Tibial artery (tissue), 4 donors: ENCODE data around the gene ANGPTL8.
A peak's percentile ranks its signal among the peaks of the same experiment; 100 is the strongest.

Experiments
- DNase-seq, 2 donors: peaks; one replicate each; pipeline ENCODE4 v3.0.0-alpha.2; 2019
- H3K27ac ChIP-seq, 2 donors: fragments of 200-600 bp; sonication (generic) in 1 of 2; 1 replicate in 1 of 2; 2 replicates in 1 of 2; pipeline ENCODE4 v1.5.1; 2018 to 2019; ENCODE audit warnings: mild to moderate bottlenecking in 1 of 2
- H3K27me3 ChIP-seq, 2 donors: fragments of 200-600 bp; sonication (generic) in 1 of 2; one replicate each; pipeline versions ENCODE4 v1.5.1 to v1.6.0; 2016 to 2019
- H3K36me3 ChIP-seq, 3 donors: fragments of 200-600 bp; sonication (generic) in 2 of 3; one replicate each; pipeline ENCODE4 v1.5.1; 2016 to 2019; ENCODE audit warnings: mild to moderate bottlenecking in 2 of 3
- H3K4me1 ChIP-seq, 4 donors: fragments of 200-600 bp; sonication (generic) in 2 of 4; 1 replicate in 3 of 4; 2 replicates in 1 of 4; pipeline ENCODE4 v1.5.1; 2016 to 2019
- H3K4me3 ChIP-seq, 2 donors: fragments of 200-600 bp; sonication (generic) in 1 of 2; 1 replicate in 1 of 2; 2 replicates in 1 of 2; pipeline ENCODE4 v1.5.1; 2018 to 2019; ENCODE audit warnings: mild to moderate bottlenecking in 2 of 2
- H3K9me3 ChIP-seq, 3 donors: fragments of 200-600 bp; sonication (generic) in 1 of 3; one replicate each; pipeline ENCODE4 v1.5.1; 2016 to 2019
- intact Hi-C: fragments of 100-400 bp; cut with DNase I; formaldehyde crosslinking; loops from one replicate; pipeline ENCODE4 v1.15.0; 2023; ENCODE audit warnings: low total_unique reads
- TF ChIP-seq, protein P1 (sequence below), 2 experiments: fragments of 200-600 bp in 1 of 2; fragments of 450-650 bp in 1 of 2; IDR thresholded peaks; one replicate each; pipeline ENCODE4 v1.5.1; 2017 to 2019; ENCODE audit warnings: antibody characterized with exemption in 2 of 2, mild to moderate bottlenecking in 1 of 2, moderate library complexity in 1 of 2

ANGPTL8 gene

DNA sequence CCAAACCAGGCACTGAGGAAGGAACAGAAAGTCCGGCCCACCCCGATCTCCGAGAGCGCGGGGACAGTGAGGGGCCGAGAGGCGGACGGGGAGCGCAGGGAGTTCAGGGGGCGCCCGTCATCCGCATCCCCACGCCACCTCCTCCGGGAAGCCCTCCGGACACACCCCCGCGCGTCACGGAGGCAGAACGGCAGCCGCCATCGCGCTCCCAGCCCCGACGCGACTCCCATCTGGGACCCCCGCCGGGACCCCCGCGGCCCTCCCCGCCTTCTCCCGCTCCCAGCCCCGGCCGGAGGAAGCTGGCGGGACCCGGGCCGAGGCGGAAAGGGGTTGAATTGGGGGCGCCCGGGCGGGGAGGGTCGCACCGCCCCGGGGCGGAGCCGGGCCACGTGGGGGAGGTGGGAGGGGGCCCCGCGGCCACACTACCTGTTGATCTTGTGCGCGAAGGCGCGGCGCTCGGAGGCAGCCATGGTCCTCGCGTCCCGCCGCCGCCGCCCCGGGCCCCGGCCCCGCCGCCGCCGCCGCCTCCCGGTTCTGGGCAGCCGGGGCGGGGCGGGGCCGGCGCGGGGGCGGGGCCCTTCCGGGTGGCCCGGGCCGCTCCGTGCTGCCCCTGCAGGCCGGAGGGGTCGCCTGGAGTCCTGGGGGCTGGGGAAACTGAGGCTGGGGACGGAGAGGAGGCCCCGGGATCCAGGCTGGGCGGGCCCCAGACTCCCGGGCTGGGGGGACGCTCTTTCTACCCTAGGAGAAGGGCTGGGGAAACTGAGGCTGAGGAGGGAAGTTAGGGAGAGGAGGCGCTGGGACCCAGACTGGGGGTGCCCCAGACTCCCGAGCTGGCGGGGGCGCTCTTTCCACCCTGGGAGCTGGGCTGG is 22.8 kb downstream of the ANGPTL8 start, which contains the start of gene DOCK6:
Gene DOCK6, minus strand, starts transcription at position 554 of the 869 bp plus-strand sequence. Its CDS starts 84 bp downstream, at position 470.
- Histone ChIP-seq H3K36me3 (no peaks in the 10 kb centered on the region), H3K9me3 (no peaks in the 10 kb centered on the region), H3K27ac (peak within 1 kb of the TSS; percentile 81 to 91), H3K4me3 (peak within 1 kb of the TSS; percentile 96 to 99), H3K4me1 (peaks cover 0 to 16% (median 9%) of the 10 kb centered on the region in 4 donors), H3K27me3 (no peaks in the 10 kb centered on the region)
- DNase-seq, result no peak
- TF ChIP-seq, protein P1, sequence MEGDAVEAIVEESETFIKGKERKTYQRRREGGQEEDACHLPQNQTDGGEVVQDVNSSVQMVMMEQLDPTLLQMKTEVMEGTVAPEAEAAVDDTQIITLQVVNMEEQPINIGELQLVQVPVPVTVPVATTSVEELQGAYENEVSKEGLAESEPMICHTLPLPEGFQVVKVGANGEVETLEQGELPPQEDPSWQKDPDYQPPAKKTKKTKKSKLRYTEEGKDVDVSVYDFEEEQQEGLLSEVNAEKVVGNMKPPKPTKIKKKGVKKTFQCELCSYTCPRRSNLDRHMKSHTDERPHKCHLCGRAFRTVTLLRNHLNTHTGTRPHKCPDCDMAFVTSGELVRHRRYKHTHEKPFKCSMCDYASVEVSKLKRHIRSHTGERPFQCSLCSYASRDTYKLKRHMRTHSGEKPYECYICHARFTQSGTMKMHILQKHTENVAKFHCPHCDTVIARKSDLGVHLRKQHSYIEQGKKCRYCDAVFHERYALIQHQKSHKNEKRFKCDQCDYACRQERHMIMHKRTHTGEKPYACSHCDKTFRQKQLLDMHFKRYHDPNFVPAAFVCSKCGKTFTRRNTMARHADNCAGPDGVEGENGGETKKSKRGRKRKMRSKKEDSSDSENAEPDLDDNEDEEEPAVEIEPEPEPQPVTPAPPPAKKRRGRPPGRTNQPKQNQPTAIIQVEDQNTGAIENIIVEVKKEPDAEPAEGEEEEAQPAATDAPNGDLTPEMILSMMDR (IDR thresholded peaks at IDR 0.05), result peak; percentile 33 to 39
- intact Hi-C loops, result no loop called here

DNA sequence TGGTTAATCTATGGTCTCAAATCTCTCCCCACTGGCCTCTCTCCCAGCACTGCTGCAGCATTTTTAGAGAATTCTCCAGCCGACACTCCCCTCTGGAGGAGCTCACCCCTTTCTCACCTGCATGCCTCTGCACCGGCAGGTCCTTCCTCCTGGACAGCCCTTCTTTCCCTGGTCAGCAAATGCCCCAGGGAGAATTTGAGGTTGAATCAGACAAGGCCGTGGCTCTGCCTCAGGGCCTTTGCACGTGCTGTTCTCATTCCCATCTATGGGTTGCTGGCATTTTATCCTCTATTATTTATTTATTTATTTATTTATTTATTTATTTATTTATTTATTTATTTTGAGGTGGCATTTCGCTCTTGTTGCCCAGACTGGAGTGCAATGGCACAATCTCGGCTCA is 24.3 kb downstream of the ANGPTL8 start:
- TF ChIP-seq, protein P1 (IDR thresholded peaks at IDR 0.05), result no peak
- H3K27me3 ChIP-seq, result no peaks in the 10 kb centered on the region
- no peak overlapping the region for H3K4me3 ChIP-seq
- intact Hi-C loops, result no loop called here
- H3K27ac ChIP-seq, result no peak overlapping the region
- H3K4me1 ChIP-seq, result peaks cover 0 to 18% (median 10%) of the 10 kb centered on the region in 4 donors
- DNase-seq, result no peak
- no peaks in the 10 kb centered on the region for H3K36me3 ChIP-seq
- no peaks in the 10 kb centered on the region for H3K9me3 ChIP-seq

DNA sequence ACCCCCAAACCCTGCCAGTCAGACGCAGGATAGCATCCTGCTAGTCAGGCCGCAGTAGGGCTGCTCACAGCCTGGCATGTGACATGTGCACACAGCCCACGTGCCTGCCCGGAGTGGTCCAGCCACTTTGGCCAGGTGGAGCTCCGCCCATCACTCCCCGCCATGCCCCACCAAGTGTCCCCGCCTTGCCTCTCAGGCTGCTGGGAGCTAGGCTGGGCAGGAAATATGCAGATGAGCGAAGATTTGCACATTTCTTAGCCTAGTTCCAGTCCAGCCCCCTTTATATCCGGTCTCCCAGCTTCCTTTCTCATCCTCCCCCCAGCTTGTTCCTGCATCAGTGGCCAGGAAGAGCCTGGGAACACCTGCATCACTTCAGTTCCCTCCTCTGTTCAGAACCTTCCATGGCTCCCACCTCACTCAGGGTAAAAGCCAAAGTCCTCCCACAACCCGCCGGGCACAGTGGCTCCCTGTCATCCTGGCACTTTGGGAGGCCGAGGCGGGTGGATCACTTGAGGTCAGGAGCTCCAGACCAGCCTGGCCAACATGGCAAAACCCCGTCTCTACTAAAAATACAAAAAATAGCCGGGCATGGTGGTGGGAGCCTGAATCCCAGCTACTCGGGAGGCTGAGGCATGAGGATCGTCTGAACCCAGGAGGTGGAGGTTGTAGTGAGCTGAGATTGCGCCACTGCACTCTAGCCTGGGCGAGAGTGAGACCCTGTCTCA is 25.2 kb downstream of the ANGPTL8 start:
- Histone ChIP-seq H3K27ac (no peak overlapping the region), H3K27me3 (no peaks in the 10 kb centered on the region), H3K4me1 (peaks cover 0 to 23% (median 10%) of the 10 kb centered on the region in 4 donors), H3K4me3 (no peak overlapping the region), H3K9me3 (no peaks in the 10 kb centered on the region), H3K36me3 (no peaks in the 10 kb centered on the region)
- no peak for DNase-seq
- TF ChIP-seq, protein P1 (IDR thresholded peaks at IDR 0.05), result no peak
- intact Hi-C loops, result no loop called here

DNA sequence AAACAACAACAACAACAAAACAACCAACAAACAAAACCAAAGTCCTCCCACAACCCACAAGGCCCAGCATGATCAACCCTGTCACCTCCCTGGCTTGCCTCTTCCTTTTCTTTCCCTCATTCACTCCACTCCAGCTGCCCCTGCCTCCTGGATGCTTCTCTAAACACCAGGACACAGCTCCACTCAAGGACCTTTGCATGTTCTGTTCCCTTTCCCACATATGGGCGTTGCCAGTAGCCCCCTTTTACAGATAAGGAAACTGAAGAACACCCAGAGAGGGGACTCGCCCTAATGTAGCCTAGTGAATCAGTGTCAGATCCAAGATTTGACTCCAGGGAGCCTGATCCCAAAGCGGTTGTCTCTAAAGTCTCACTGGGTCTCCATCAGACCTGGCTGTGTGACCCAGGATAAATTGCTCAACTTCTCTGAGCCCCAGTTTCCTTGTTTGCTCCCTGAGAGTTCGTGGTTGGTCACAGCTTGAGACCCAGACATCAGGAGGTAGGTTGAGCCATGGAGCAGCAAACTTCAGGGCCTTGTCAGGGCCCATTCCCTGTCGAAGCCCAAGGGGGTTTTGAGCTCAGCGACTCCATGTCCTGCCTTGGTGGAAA is 25.9 kb downstream of the ANGPTL8 start:
- Histone ChIP-seq H3K27ac (no peak overlapping the region), H3K4me3 (no peak overlapping the region), H3K9me3 (no peaks in the 10 kb centered on the region), H3K36me3 (no peaks in the 10 kb centered on the region), H3K27me3 (no peaks in the 10 kb centered on the region), H3K4me1 (peaks cover 0 to 23% (median 10%) of the 10 kb centered on the region in 4 donors)
- DNase-seq, result no peak
- intact Hi-C loops, result no loop called here
- TF ChIP-seq, protein P1 (IDR thresholded peaks at IDR 0.05), result no peak

DNA sequence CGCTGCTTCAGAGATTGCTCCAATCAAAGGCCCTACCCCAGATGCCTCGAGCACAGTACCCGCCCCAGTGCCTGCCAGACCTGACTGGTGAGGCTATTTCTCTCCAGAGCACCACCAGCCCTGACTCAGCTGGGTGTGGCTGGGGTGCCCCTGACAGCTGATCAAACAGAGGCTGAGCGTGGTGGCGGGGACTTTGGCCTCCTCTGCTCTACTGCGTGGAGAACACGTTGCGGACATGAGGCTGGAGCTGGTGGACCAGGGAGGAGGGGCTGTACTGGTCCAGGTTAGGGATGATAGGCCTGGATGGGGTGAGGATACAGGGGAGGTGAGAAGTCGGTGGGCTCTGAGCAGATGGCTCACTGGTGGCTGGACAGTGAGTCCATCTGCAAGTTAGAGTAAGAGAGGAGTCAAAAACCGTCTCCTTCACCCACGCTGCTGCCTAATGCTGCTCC is 26.4 kb downstream of the ANGPTL8 start:
- Histone ChIP-seq H3K36me3 (no peaks in the 10 kb centered on the region), H3K4me1 (peaks cover 0 to 23% (median 10%) of the 10 kb centered on the region in 4 donors)

More for the DNA sequence above, 26.4 kb downstream of the ANGPTL8 start:
- TF ChIP-seq, protein P1 (IDR thresholded peaks at IDR 0.05), result no peak
- Histone ChIP-seq H3K9me3 (no peaks in the 10 kb centered on the region), H3K4me3 (no peak overlapping the region), H3K27me3 (no peaks in the 10 kb centered on the region), H3K27ac (no peak overlapping the region)
- no peak for DNase-seq
- intact Hi-C loops, result no loop called here
